PC-9 (cell line): ENCODE results near the gene TRABD2A.

Experiments
- EZH2 ChIP-seq: fragments of 200-600 bp; sonication (generic); IDR thresholded peaks from 2 replicates; pipeline ENCODE4 v1.8.0; 2017; ENCODE audit warnings: antibody characterized with exemption, low read depth
- TF ChIP-seq, protein P1 (sequence below): fragments of 200-600 bp; sonication (generic); conservative IDR thresholded peaks from 2 replicates; pipeline ENCODE4 v1.6.1; 2017; ENCODE audit warnings: mixed run types, antibody characterized with exemption, mild to moderate bottlenecking, moderate library complexity

DNA sequence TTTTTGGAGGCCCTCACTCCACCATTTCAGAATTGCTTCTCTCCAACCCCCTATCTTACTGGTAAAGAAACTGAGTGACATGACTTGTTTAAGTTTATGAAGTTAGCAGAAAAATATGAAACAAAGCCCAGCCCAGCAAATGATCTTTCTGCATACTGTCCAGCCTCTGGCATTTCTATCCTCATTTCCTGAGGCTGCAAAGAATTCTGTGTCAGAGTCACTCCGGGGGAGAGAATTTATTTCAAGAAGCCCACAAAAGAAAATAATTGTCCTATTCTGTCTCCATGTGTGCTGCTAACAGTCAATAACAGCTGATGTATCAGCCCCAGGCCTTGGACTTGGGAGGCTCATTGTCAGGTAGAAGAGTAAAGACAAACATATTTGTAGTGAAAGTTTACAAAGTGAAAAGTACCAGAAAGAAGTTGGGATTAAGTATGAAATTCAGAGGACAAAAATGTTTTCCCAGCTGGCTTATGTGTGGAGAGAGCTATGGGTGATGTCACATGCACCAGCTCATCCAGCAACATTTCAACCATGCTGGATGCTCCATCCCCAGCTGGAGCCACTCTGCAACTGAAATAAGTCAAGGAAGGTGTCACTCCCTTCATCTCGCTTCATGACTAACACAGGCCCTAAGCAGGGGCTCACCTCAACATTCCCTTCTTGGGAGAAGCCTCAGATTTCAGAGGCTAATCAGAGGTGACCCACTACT is 42.3 kb downstream of the TRABD2A start:
- TF ChIP-seq, protein P1, sequence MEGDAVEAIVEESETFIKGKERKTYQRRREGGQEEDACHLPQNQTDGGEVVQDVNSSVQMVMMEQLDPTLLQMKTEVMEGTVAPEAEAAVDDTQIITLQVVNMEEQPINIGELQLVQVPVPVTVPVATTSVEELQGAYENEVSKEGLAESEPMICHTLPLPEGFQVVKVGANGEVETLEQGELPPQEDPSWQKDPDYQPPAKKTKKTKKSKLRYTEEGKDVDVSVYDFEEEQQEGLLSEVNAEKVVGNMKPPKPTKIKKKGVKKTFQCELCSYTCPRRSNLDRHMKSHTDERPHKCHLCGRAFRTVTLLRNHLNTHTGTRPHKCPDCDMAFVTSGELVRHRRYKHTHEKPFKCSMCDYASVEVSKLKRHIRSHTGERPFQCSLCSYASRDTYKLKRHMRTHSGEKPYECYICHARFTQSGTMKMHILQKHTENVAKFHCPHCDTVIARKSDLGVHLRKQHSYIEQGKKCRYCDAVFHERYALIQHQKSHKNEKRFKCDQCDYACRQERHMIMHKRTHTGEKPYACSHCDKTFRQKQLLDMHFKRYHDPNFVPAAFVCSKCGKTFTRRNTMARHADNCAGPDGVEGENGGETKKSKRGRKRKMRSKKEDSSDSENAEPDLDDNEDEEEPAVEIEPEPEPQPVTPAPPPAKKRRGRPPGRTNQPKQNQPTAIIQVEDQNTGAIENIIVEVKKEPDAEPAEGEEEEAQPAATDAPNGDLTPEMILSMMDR = no peak
- no peak for TF ChIP-seq EZH2
